ENCODE results near the gene SSU72.
"Not testable (repeated sequence)": the region's sequence is repeated elsewhere in the genome, so short reads cannot be mapped to it uniquely, and the experiment has no call there.

SSU72 gene

DNA sequence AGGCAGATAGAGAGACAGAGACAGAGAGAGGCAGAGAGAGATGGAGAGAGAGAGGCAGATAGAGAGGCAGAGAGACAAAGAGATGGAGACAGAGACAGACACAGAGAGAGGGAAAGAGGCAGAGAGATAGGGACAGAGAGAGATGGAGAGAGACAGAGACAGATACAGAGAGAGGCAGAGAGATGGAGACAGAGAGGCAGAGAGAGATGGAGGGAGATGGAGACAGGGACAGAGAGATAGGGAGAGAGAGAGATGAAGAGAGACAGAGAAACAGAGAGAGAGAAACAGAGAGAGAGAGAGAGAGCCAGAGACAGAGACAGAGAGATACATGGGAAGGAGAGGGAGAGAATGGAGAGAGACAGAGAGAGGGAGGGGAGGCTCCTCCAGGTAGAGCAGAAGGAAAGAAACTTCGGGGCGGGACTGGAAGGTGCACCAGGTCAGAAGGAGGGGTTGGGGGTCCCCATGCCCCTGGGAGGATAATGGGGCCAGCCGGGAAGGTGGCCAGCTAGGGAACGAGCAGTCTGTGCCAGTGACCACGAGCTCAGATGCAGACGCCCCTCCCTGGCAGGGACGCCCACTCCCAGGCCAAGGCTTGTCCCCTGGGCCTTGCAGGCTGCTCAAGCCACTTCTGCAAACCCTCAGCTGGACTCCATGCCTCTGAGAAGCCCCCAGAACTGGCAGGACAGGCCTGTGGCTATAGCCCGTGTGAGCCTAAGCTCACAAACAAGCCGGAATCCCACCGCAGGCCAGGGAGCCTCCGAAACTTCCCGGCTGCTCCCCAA, 22.0 kb upstream of the SSU72 start:
- no peak for DNase-seq

DNA sequence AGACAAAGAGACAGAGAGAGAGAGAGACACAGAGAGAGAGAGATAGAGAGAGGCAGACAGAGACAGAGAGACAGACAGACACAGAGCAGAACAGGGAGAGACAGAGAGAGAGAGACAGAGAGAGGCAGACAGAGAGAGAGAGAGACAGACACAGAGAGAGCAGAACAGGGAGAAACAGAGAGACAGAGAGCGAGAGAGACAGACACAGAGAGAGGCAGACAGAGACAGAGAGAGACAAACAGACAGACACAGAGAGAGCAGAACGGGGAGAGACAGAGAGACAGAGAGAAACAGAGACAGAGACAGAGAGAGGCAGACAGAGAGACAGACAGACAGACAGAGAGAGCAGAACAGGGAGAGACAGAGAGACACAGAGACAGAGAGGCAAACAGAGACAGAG, 20.7 kb upstream of the SSU72 start:
- DNase-seq = not testable (repeated sequence)

DNA sequence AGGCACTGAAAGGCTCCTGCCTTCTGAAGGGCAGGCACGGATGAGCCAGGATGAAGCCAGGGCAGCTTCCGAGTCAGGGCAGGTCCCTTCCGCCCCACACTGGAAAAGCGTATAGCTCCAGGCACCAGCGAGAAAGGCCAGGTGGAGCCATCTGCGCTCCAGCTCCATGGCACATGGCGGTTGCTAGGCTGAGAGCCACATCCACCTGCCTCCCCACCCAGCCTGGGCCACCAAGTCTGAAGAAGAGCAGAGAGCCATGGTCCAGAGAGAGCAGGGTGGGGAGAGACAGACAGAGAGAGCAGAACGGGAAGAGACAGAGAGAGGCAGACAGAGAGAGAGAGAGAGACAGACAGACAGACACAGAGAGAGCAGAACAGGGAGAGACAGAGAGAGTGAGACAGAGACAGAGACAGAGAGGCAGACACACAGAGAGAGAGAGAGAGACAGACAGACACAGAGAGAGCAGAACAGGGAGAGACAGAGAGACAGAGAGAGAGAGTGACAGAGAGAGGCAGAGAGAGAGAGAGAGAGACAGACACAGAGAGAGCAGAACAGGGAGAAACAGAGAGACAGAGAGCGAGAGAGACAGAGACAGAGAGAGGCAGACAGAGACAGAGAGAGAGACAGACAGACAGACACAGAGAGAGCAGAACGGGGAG, 20.1 kb upstream of the SSU72 start:
- DNase-seq = no peak

DNA sequence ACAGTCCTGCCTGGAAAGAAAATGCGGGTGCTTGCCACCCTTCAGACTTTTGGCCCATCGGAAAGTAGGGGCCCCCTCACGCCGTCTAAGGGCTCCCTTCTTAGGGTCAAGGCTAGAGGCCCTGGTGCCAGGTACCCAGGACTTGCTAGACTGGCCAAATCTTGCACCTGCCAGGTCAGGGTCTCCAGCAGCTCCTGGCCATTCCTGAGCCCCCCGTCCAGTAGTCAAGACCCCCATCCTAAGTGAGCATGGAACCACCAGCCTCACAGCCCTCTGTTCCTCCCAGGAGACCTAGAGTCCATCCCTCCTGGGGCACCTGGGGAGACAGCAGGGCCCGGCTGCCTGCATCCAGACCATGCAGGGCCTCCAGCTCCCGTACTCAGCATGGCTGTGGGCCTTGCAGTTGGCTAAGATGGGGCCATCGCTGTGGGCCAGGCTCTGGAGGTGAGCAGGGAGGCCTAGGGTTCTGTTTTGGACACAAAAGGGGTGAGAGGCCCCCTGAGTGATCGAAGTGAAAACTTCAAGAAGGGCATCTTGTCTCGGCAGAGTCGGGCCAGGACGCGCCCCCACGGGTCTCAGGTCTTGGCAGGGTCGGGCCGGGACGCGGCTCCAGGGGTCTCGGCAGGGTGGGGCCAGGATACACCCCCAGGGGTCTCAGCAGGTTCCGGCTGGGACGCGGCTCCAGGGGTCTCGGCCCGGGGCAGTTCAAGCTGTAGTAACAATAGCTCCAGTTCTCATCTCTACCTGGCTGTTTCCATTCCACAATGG, 19.4 kb upstream of the SSU72 start:
- DNase-seq = no peak

DNA sequence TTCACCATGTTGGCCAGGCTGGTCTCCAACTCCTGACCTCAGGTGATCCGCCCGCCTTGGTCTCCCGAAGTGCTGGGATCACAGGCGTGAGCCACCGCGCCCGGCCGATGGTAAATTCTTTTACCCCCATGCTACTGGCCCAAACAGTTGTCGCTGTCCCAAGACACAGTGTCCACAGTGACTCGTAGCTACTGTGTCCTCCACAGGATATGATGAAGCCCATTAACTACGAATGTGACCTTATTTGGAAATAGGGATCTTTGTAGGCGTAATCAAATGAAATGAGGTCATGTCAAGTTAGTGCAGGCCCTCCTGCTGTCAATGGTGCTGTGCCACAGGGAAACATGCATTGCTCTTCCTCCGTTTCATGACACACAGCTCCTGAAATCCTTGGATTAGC, 16.8 kb upstream of the SSU72 start:
- DNase-seq = no peak

DNA sequence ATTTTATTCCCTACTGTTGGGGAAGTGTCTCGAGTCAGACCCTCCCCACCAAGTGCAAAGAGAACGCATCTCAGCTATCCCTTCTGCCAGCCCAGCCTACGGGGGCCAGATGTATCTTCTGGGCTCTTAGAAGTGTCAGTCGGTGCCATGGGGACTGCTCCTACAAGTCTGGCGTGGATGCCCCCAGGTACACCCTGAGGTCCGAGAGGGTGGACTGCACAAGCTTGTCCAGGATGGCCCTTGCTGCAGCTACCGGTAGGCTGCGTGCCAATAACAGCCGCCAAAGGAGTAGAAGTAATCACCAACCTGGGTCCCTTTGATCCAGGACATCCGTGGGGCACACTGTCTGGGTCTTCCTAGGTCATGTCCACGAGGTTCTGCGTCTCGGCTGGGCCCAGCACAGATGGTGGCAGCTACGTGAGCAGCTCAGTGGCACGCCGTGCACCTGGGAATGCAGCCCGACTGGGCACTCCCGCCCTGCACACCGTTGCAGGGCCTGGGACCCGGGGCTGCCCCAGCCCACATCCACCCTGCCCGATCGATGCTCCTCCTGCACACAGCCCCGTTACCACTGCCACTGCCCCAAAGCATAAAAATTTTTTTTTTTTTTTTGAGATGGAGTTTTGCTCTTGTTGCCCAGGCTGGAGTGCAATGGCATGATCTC, 8.8 kb upstream of the SSU72 start:
- no peak for DNase-seq

DNA sequence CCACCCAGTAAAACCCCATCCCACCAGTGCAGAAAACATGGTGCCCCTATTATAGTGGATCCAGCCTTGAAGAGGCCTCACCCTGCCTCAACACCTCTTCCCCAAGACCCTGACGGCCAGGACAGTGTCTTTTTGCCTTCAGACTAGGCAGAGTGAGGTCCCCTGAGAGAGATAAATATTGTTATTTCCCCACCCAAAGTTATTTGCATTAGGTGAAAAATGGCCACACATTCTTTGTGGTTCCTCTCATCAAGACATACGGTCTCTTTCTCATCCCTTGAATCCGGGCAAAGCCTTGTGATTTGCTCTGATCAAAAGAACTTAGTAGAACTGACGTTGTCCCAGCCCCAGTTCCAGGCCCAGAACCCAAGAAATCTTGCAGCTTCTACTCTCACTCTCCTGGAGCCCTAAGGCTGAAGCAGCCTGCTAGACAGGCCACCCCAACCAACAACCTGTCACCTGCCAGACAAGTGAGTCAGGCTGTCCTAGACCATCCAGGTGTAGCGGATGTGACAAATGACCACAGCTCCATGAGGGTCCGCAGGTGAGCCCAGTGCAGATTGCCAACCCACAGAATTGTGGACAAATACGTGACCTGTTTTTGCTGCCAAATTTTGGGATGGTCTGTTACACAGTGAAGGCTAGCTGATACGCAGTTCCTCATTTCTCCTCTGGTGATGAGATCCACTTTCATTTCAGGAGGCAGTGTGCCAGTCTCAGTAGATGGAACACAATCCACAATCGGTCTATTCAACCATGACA, 8.1 kb upstream of the SSU72 start:
- no peak for DNase-seq

DNA sequence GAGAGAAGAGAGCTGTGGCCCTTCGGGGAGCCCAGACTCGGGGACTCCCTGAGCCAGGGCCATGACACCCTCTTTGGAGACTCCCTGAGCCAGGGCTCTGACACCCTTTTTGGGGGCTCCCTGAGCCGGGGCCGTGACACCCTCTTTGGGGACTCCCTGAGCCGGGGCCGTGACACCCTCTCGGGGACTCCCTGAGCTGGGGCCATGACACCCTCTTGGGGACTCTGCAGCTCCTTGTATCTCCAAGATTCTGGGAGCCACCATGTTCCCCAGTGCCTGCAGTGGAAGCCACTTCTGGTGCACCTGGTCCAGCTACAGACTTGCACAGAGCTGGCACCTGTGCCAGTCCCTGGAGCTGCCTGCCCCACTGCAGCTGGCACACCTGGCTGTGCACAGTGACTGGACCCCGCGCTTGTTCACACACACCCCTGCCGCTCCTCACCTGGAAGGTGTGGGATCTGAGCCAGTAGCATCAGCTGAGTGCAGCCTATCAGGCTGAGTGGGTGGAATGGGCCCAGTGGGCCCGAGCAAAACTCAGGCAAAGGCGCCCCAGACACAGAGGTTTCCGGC, 3.8 kb upstream of the SSU72 start:
- no peak for DNase-seq

DNA sequence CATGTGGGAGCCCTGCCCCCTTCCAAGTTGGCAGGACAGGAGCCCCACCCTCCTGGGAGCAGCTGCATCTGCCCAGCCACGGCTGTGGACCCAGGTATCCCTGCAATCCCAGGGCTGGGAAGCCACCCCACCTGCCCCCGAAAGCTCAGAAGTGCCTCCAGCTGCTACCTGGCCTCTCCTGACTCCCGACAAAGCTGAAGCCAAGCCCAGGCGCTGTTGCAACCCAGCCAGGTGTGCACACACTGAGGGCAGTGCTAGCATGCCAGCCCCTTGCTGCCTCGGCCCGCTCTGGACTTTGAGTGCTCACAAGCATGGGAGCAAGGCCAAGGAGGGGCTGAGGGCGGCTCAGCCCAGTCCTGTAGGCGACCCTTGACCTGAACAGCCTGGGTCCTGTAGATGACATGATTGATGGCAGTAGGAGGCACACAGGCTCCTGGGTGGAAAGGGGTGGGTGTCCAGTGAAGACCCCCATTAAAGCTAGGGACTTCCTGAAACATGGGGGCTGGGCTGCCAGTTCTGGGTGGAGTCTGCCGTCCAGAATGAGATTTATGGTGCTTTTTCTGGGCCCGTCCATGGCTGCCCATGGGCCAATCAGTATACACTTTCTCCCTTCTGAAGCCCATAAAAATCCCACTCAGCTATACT, 2.8 kb upstream of the SSU72 start:
- no peak for DNase-seq

DNA sequence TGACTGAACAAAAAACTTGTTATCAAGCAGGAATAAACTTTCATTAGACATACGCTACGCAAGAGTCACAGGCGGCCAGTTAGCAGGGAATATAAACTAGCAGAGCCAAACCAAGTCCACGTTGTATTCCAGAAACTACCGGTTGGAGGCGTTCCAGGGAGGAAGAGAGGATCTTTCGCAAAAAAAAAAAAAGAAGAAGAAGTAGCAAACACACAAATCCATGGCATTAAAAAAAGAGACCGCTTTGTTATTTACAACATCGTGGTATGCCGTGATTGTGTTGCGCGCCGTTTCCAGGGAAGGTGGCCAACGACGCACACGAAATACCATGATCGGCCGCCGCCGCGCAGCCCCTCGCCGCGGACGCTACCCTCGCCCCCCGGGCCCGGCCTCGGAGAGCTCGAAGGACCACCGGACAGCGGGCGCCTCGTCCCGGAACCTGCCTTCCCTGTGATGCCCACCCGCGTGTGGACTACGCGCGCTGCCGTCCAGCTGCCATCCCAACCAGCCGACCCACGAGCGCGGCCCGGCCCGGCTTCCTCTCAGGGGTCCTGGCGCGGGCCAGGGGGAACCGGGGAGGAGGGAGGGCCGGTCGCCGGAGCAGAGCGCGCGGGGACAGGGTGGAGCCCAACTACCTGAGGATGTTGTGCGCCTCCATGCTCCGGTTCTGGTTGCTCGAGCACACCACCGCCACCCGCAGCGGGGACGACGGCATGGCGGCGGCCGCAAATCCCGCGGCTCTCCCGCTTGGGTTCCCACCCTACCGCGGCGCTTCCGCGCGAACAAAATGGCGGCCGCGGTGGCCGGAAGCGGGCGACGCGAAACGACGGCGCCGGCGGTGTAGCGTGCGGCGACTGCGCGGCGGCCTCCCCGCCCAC, 581 bp downstream of the SSU72 start:
- DNase-seq = peak in 34 of 51 donors; percentile 44 to 89 (median 72)

DNA sequence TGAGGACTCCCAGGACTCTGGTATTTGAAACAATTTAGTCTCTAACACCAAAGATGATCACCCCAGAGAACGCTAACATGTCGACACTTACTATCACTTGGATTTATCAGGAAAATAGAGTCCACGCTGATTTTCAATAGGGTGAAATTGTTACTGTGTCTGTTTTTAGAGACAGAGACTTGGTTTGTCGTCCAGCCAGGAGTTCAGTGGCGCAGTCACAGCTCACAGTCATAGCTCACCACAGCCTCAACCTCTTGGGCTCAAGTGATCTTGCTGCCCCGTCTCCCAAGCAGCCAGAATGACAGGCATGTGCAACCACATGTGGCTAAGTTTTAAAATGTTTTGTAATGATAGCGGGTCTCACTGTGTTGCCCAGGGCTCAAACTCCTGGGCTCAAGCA, 5.3 kb downstream of the SSU72 start:
- no peak for DNase-seq

DNA sequence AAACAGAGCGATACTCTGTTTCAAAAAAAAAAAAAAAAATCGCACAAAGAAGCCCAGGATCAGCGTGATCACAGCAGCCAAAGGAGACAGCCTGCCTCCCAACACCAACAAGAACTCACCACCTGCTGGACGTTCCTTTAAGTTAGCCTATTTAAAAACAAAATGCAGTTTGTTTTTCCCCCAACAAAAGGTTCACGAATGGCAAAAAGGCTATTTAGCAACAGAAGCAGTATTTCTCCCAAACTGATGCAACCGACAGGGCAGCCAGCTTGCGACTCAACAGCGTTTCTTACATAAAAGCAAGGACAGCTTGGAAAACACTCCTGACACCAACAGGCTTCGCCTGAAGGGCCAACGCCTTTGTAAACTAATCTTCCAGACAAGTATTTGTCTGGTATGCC, 6.8 kb downstream of the SSU72 start:
- peak in 1 of 51 donors; percentile 7 for DNase-seq

DNA sequence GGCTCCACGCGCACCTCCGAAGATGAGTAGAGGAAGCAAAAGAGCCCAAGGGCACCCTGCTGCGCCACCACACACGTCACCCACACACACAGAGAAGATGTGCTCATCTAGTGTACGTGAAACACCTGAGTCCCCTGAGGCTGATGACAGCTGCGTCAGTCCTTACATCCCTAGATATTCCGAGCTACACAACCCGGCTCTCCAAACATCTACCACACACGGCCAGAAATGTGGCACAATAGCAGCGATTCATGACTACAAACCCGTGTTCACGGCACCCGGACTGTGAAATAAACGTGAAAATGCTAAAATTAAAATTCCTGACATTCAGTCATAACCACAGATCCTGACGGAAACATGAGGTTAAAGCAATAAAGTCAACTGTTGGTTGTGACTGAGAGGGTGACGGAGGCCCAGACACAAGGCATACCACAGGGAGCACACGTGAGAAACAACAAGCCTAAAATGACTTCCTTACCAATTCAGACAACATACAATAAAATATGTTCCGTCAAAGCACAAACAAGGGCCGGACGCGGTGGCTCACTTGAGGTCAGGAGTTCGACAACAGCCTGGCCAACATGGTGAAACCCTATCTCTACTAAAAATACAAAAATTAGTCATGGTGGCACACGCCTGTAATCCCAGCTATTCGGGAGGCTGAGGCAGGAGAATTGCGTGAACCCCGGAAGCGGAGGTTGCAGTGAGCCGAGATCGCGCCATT, 7.3 kb downstream of the SSU72 start:
- DNase-seq = no peak

DNA sequence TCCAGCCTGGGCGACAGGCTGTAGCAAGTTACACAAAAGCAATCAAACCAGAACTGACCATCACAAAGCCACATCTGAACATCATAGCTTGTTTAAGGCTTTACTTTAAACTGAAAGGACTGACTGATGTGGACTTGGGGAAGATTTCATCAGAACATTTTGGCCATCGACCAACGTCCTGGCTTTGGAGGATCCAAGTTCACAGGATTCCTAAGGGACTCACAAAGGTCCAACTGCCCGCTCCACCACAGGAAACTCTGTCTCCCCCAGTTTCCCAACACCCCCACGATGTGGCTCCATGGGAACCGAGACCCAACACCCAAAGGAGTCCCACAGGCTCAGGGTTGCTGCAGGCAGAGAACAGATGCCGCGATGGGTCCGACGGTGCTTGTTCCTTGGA, 9.3 kb downstream of the SSU72 start:
- DNase-seq = no peak

DNA sequence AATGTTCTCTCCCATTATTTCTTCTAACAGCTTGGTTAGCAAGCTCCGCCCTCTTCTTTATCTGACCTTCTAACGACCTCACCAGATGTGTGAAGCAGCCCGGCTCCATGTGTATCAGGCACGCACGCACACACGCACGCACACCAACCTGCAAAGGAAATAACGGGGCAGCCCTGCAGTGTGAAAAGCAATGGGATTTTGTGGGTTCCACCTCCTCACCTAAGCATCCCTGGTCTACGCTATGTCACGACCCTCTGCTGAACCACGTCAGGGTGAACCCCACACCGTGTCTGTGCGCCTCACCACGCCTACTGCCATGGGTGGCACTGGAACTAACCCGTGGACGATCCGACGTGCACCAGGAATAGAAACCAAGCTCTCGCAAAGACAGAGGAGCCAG, 10.4 kb downstream of the SSU72 start:
- DNase-seq = no peak

DNA sequence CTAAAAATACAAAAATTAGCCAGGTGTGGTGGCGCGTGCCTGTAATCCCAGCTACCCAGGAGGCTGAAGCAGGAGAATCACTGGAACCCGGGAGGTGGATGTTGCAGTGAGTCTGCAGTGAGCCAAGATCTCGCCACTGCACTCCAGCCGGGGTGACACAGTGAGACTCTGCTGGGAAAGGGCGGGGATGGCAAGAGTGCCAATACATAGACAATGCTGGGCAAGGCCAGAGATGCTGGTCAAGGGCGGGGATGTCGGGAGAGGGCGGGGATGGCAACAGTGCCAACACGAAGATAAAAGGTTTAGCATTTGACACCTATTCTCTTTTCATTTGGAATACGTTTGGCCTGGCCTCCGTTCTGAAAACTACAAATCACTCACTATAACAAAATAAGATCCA, 11.0 kb downstream of the SSU72 start:
- no peak for DNase-seq

DNA sequence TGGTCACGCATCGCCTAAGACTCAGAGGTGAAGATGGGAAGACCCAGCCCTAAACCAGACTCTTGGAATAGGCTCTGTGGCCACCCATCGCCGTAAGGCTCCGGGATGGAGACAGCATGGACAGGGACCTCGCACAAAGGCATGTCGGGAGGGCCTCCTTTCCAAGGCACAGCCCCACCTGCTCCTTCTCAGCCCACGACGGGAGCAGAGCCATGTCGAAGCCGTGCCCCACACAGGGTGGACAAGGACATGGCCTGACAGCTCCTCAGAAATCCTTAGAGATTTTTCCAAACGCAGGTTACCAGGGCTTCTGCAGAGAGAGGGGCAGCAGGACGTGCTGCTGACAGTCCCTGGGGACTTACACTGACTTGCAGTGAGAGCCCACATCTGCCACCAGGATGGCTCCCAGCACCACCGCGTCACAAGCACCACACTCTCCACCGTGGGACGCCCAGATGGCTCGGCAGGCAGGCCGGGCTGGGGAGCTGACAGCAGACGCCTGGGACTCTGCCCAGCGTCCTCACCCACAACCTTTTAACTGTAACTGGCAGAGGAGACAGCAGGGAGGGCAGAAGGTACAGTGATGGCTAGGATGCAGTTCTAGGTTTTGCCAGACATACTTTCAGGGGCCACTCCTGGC, 12.0 kb downstream of the SSU72 start:
- DNase-seq = no peak
